Measurements from ENCODE around the gene DENND4C.

The DENND4C gene

DNA sequence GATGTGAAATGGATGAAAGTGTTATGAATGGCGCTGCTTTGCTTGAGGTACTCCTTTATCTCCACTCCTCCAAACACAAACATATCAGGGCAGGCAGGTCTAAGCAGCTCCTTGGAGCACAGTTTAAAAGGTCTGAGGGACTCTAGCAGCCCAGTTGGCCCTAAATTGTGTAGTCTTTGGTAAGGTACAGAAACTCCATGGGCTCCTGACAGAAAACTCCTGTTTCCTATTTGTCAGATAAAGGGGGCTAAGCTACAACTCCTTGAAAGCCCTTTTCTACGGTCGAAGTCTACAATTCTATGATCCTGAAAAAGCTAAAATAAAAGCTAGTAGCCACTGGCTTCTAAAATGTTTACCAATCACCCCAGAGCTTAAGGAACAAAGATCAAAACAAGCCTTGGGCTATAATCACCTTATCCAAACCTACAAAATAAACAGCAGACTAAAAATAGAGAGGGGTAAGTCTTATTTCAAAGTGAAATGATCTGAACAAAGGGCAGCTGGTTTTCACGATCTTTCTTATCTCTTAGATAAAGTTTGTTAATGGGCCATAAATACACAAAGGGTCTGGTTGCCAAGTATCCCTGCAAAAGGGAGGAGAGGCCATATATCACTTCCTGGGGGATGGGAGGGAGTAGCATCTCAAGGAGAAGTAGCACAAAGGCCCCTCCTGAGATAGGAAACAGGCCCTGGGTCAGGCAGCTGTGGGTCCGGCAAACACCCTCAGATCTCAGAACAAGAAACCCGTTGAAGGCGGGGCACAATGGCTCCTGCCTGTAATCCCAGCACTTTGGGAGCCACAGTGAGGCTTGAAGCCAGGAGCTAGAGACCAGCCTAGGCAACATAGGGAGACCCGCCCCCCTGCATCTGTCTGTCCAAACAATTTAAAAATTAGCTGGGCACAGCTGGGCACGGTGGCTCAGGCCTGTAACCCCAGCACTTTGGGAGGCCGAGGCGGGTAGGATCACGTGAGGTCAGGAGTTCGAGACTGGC is 28.3 kb upstream of the DENND4C start:
- no peak for DNase-seq (ENCODE audit: low read depth, low spot score)
- TF ChIP-seq, protein P1, sequence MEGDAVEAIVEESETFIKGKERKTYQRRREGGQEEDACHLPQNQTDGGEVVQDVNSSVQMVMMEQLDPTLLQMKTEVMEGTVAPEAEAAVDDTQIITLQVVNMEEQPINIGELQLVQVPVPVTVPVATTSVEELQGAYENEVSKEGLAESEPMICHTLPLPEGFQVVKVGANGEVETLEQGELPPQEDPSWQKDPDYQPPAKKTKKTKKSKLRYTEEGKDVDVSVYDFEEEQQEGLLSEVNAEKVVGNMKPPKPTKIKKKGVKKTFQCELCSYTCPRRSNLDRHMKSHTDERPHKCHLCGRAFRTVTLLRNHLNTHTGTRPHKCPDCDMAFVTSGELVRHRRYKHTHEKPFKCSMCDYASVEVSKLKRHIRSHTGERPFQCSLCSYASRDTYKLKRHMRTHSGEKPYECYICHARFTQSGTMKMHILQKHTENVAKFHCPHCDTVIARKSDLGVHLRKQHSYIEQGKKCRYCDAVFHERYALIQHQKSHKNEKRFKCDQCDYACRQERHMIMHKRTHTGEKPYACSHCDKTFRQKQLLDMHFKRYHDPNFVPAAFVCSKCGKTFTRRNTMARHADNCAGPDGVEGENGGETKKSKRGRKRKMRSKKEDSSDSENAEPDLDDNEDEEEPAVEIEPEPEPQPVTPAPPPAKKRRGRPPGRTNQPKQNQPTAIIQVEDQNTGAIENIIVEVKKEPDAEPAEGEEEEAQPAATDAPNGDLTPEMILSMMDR (IDR thresholded peaks at IDR 0.05; ENCODE audit: low read depth, low read length), result no peak
- no peak overlapping the region for H3K4me3 ChIP-seq (ENCODE audit: low read depth, low read length)
- in situ Hi-C loops (cut with HindIII; ENCODE audit: low sequenced_read_pairs), result no loop called here

DNA sequence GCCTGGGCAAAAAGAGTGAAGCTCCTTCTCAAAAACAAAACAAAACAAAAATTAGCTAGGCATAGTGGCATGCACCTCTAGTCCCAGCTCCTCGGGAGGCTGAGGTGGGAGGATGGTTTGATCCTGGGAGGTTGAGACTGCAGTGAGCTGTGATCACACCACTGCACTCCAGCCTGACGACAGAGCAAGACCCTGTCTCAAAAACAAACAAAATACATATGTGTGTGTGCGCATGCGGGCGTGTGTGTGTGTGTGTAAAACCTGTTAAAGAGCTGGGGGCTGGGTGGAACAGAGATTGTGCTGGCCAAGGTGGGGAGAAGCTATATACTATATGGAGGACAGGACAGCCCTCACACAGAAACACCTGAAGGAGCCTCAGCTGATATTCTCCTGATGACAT is 27.4 kb upstream of the DENND4C start:
- TF ChIP-seq, protein P1 (IDR thresholded peaks at IDR 0.05; ENCODE audit: low read depth, low read length), result no peak
- no peak overlapping the region for H3K4me3 ChIP-seq (ENCODE audit: low read depth, low read length)
- DNase-seq (ENCODE audit: low read depth, low spot score), result no peak
- in situ Hi-C loops (cut with HindIII; ENCODE audit: low sequenced_read_pairs), result no loop called here

DNA sequence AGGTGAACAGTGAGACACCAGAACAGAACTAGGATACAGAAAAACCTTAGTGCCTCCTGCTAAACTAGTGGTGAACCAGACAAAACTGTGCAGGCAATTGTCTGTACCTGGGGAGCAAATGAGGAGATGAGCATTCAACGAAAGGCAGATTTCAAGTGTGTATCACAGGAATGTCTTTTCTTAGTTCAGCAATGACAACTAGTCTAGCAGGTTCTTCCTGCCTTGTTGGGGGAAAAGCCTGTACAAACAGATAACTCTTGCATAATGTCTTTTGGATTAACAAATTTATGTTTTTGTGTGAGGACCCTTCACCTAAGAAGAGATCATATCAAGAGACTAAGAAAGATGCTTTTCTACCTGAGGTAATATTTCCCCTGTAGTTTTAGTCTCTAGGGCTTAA is 21.8 kb upstream of the DENND4C start:
- DNase-seq (ENCODE audit: low read depth, low spot score), result no peak
- H3K4me3 ChIP-seq (ENCODE audit: low read depth, low read length), result no peak overlapping the region
- in situ Hi-C loops (cut with HindIII; ENCODE audit: low sequenced_read_pairs), result no loop called here
- TF ChIP-seq, protein P1 (IDR thresholded peaks at IDR 0.05; ENCODE audit: low read depth, low read length), result no peak

DNA sequence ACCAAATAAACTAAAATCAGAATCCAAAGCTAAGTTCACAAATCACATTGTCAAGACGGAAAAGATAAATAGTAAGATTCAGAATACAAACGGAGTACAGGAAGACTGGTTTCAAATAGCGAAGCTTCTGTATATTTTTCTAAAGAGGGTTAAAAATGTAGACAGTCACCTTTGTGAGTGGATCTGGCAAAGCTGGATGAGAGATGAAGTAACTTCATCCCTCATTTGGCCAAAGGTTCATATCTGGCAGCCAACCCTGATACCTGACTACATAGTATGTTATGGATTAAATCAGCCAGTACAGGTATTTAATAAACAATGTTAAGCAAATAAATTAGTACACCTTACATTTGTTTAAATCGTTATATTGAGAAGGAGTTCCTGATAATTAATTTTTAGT is 21.3 kb upstream of the DENND4C start:
- TF ChIP-seq, protein P1 (IDR thresholded peaks at IDR 0.05; ENCODE audit: low read depth, low read length), result no peak
- in situ Hi-C loops (cut with HindIII; ENCODE audit: low sequenced_read_pairs), result no loop called here
- H3K4me3 ChIP-seq (ENCODE audit: low read depth, low read length), result no peak overlapping the region
- no peak for DNase-seq (ENCODE audit: low read depth, low spot score)

DNA sequence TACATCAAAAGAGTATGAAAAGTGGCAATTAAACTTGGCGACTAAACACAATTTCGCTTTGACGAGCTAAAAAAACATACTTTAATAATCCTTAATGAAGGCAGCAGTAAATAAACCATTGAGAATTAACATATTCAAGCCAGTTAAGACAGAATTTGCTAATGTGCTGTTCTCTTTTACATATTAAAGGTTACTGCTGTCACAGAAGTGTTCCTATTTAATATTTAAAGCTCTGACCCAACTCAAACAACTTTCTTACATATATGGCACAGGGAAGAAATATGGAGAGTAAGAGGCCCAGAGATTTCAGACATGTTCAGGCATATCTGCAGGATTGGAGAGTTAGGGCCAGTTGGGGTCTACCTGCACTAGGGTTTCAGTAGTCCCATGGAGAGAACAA is 16.7 kb upstream of the DENND4C start:
- no peak for DNase-seq (ENCODE audit: low read depth, low spot score)
- in situ Hi-C loops (cut with HindIII; ENCODE audit: low sequenced_read_pairs), result no loop called here
- no peak overlapping the region for H3K4me3 ChIP-seq (ENCODE audit: low read depth, low read length)
- TF ChIP-seq, protein P1 (IDR thresholded peaks at IDR 0.05; ENCODE audit: low read depth, low read length), result no peak

DNA sequence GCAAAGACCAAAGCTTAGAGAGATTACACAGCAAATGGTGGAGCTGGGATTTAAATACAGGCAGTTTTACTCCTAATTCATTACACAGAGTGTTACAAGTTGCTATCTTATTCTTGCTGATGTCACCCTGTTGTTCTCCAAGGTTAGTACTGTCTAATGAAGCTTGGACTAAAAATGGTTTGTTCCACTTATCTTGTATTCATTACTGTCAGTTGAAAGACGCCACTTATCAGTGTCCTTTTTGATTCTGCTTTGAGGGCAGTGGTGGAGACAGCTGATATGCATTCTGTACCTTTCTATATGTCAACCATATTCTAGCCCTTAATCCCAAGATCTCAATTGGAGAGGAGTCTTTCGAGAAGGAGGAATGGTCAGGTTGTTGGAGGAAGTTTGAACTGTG is 14.0 kb upstream of the DENND4C start:
- DNase-seq (ENCODE audit: low read depth, low spot score), result no peak
- H3K4me3 ChIP-seq (ENCODE audit: low read depth, low read length), result no peak overlapping the region
- in situ Hi-C loops (cut with HindIII; ENCODE audit: low sequenced_read_pairs), result no loop called here
- TF ChIP-seq, protein P1 (IDR thresholded peaks at IDR 0.05; ENCODE audit: low read depth, low read length), result no peak
